ENCODE data around the gene CALN1.

CALN1 gene

GRCh38 chr7:72059925-72060324 is 352.2 kb downstream of the CALN1 start:
- no peak overlapping the region for H4K91ac ChIP-seq (ENCODE audit: low read length)
- H4K8ac ChIP-seq (ENCODE audit: low read length) = no peak overlapping the region
- WGBS = 32% methylated on average over 2 of the region's 3 CpGs
- no peaks in the 10 kb centered on the region for H3K79me1 ChIP-seq (replicated peaks; ENCODE audit: low read length, poor library complexity, severe bottlenecking)
- H3K4ac ChIP-seq (ENCODE audit: low read depth in 1 of 2, low read length in 2 of 2) = no peak overlapping the region
- H3K18ac ChIP-seq (ENCODE audit: low read depth in 1 of 2, low read length in 2 of 2) = no peak overlapping the region
- no peak overlapping the region for H2AK5ac ChIP-seq (ENCODE audit: low read length, severe bottlenecking)
- no peak overlapping the region for H2BK15ac ChIP-seq (ENCODE audit: low read depth, poor library complexity, severe bottlenecking)
- H3K4me2 ChIP-seq (ENCODE audit: low read length, poor library complexity, severe bottlenecking) = no peak overlapping the region
- H3K27ac ChIP-seq (ENCODE audit: low read length, poor library complexity, severe bottlenecking) = no peak overlapping the region
- H3K36me3 ChIP-seq (ENCODE audit: control insufficient read depth in 1 of 2, insufficient read depth in 2 of 2, low read depth in 1 of 2, low read length in 2 of 2) = no peaks in the 10 kb centered on the region
- no peak for DNase-seq
- no peak overlapping the region for H2AFZ ChIP-seq (ENCODE audit: low read depth, low read length)
- H3K14ac ChIP-seq (ENCODE audit: low read length in 2 of 2) = no peak overlapping the region
- no peak overlapping the region for H2BK120ac ChIP-seq (ENCODE audit: low read depth, low read length)
- peaks cover 3% of the 10 kb centered on the region for H3K9me3 ChIP-seq (ENCODE audit: control insufficient read depth, low read length)
- H3K27me3 ChIP-seq (ENCODE audit: control insufficient read depth in 1 of 2, insufficient read depth in 1 of 2, low read length in 2 of 2) = no peaks in the 10 kb centered on the region
- H3K23ac ChIP-seq (ENCODE audit: low read length in 2 of 2) = no peak overlapping the region
- H3K4me1 ChIP-seq (ENCODE audit: control insufficient read depth, insufficient read depth, low read depth, low read length) = no peaks in the 10 kb centered on the region
- H2BK5ac ChIP-seq (ENCODE audit: low read depth, low read length, poor library complexity, severe bottlenecking) = no peak overlapping the region
- no peak overlapping the region for H3K4me3 ChIP-seq (ENCODE audit: insufficient read depth in 1 of 2, low read depth in 1 of 2, low read length in 2 of 2)
- H3K9ac ChIP-seq (ENCODE audit: low read length) = no peak overlapping the region
- H2BK12ac ChIP-seq (ENCODE audit: low read length in 2 of 2) = no peak overlapping the region

GRCh38 chr7:72058579-72058978 is 353.6 kb downstream of the CALN1 start:
- 78% methylated on average over 7 of the region's 8 CpGs for WGBS
- Histone ChIP-seq H3K4me1 (ENCODE audit: control insufficient read depth, insufficient read depth, low read depth, low read length) (no peaks in the 10 kb centered on the region), H2BK15ac (ENCODE audit: low read depth, poor library complexity, severe bottlenecking) (no peak overlapping the region), H3K79me1 (replicated peaks; ENCODE audit: low read length, poor library complexity, severe bottlenecking) (no peaks in the 10 kb centered on the region), H2AFZ (ENCODE audit: low read depth, low read length) (no peak overlapping the region), H3K4ac (ENCODE audit: low read depth in 1 of 2, low read length in 2 of 2) (no peak overlapping the region), H3K27ac (ENCODE audit: low read length, poor library complexity, severe bottlenecking) (no peak overlapping the region), H3K23ac (ENCODE audit: low read length in 2 of 2) (no peak overlapping the region), H3K4me2 (ENCODE audit: low read length, poor library complexity, severe bottlenecking) (no peak overlapping the region), H4K91ac (ENCODE audit: low read length) (no peak overlapping the region), H3K9me3 (ENCODE audit: control insufficient read depth, low read length) (peaks cover 3% of the 10 kb centered on the region), H3K27me3 (ENCODE audit: control insufficient read depth in 1 of 2, insufficient read depth in 1 of 2, low read length in 2 of 2) (no peaks in the 10 kb centered on the region), H2BK12ac (ENCODE audit: low read length in 2 of 2) (no peak overlapping the region), H2AK5ac (ENCODE audit: low read length, severe bottlenecking) (no peak overlapping the region), H4K8ac (ENCODE audit: low read length) (no peak overlapping the region), H3K36me3 (ENCODE audit: control insufficient read depth in 1 of 2, insufficient read depth in 2 of 2, low read depth in 1 of 2, low read length in 2 of 2) (no peaks in the 10 kb centered on the region), H2BK120ac (ENCODE audit: low read depth, low read length) (no peak overlapping the region), H3K9ac (ENCODE audit: low read length) (no peak overlapping the region), H3K14ac (ENCODE audit: low read length in 2 of 2) (no peak overlapping the region), H2BK5ac (ENCODE audit: low read depth, low read length, poor library complexity, severe bottlenecking) (no peak overlapping the region), H3K4me3 (ENCODE audit: insufficient read depth in 1 of 2, low read depth in 1 of 2, low read length in 2 of 2) (no peak overlapping the region), H3K18ac (ENCODE audit: low read depth in 1 of 2, low read length in 2 of 2) (no peak overlapping the region)
- no peak for DNase-seq

GRCh38 chr7:72057796-72058195 is 354.3 kb downstream of the CALN1 start:
- H4K91ac ChIP-seq (ENCODE audit: low read length) = no peak overlapping the region
- no peaks in the 10 kb centered on the region for H3K27me3 ChIP-seq (ENCODE audit: control insufficient read depth in 1 of 2, insufficient read depth in 1 of 2, low read length in 2 of 2)
- H3K36me3 ChIP-seq (ENCODE audit: control insufficient read depth in 1 of 2, insufficient read depth in 2 of 2, low read depth in 1 of 2, low read length in 2 of 2) = no peaks in the 10 kb centered on the region
- H3K9ac ChIP-seq (ENCODE audit: low read length) = no peak overlapping the region
- H2AFZ ChIP-seq (ENCODE audit: low read depth, low read length) = no peak overlapping the region
- no peak overlapping the region for H4K8ac ChIP-seq (ENCODE audit: low read length)
- H3K18ac ChIP-seq (ENCODE audit: low read depth in 1 of 2, low read length in 2 of 2) = no peak overlapping the region
- H2BK15ac ChIP-seq (ENCODE audit: low read depth, poor library complexity, severe bottlenecking) = no peak overlapping the region
- peaks cover 3% of the 10 kb centered on the region for H3K9me3 ChIP-seq (ENCODE audit: control insufficient read depth, low read length)
- H3K4me2 ChIP-seq (ENCODE audit: low read length, poor library complexity, severe bottlenecking) = no peak overlapping the region
- 76% methylated on average over 11 of the region's 11 CpGs for WGBS
- H3K23ac ChIP-seq (ENCODE audit: low read length in 2 of 2) = no peak overlapping the region
- H3K4me1 ChIP-seq (ENCODE audit: control insufficient read depth, insufficient read depth, low read depth, low read length) = no peaks in the 10 kb centered on the region
- no peak for DNase-seq
- H3K4ac ChIP-seq (ENCODE audit: low read depth in 1 of 2, low read length in 2 of 2) = no peak overlapping the region
- no peak overlapping the region for H3K4me3 ChIP-seq (ENCODE audit: insufficient read depth in 1 of 2, low read depth in 1 of 2, low read length in 2 of 2)
- H2AK5ac ChIP-seq (ENCODE audit: low read length, severe bottlenecking) = no peak overlapping the region
- no peak overlapping the region for H3K14ac ChIP-seq (ENCODE audit: low read length in 2 of 2)
- H3K79me1 ChIP-seq (replicated peaks; ENCODE audit: low read length, poor library complexity, severe bottlenecking) = no peaks in the 10 kb centered on the region
- H2BK5ac ChIP-seq (ENCODE audit: low read depth, low read length, poor library complexity, severe bottlenecking) = no peak overlapping the region
- no peak overlapping the region for H3K27ac ChIP-seq (ENCODE audit: low read length, poor library complexity, severe bottlenecking)
- no peak overlapping the region for H2BK120ac ChIP-seq (ENCODE audit: low read depth, low read length)
- H2BK12ac ChIP-seq (ENCODE audit: low read length in 2 of 2) = no peak overlapping the region

GRCh38 chr7:72057231-72057630 is 354.9 kb downstream of the CALN1 start:
- no peak overlapping the region for H2BK120ac ChIP-seq (ENCODE audit: low read depth, low read length)
- no peaks in the 10 kb centered on the region for H3K4me1 ChIP-seq (ENCODE audit: control insufficient read depth, insufficient read depth, low read depth, low read length)
- no peak overlapping the region for H3K27ac ChIP-seq (ENCODE audit: low read length, poor library complexity, severe bottlenecking)
- no peak overlapping the region for H3K4me3 ChIP-seq (ENCODE audit: insufficient read depth in 1 of 2, low read depth in 1 of 2, low read length in 2 of 2)
- no peak overlapping the region for H3K23ac ChIP-seq (ENCODE audit: low read length in 2 of 2)
- no CpG with 5 or more reads among the region's 2 CpGs for WGBS
- H3K18ac ChIP-seq (ENCODE audit: low read depth in 1 of 2, low read length in 2 of 2) = no peak overlapping the region
- no peak overlapping the region for H3K14ac ChIP-seq (ENCODE audit: low read length in 2 of 2)
- no peaks in the 10 kb centered on the region for H3K79me1 ChIP-seq (replicated peaks; ENCODE audit: low read length, poor library complexity, severe bottlenecking)
- no peak for DNase-seq
- H2AK5ac ChIP-seq (ENCODE audit: low read length, severe bottlenecking) = no peak overlapping the region
- no peaks in the 10 kb centered on the region for H3K36me3 ChIP-seq (ENCODE audit: control insufficient read depth in 1 of 2, insufficient read depth in 2 of 2, low read depth in 1 of 2, low read length in 2 of 2)
- no peak overlapping the region for H4K91ac ChIP-seq (ENCODE audit: low read length)
- peaks cover 3% of the 10 kb centered on the region for H3K9me3 ChIP-seq (ENCODE audit: control insufficient read depth, low read length)
- H4K8ac ChIP-seq (ENCODE audit: low read length) = no peak overlapping the region
- no peaks in the 10 kb centered on the region for H3K27me3 ChIP-seq (ENCODE audit: control insufficient read depth in 1 of 2, insufficient read depth in 1 of 2, low read length in 2 of 2)
- H3K4me2 ChIP-seq (ENCODE audit: low read length, poor library complexity, severe bottlenecking) = no peak overlapping the region
- H2BK12ac ChIP-seq (ENCODE audit: low read length in 2 of 2) = no peak overlapping the region
- H3K4ac ChIP-seq (ENCODE audit: low read depth in 1 of 2, low read length in 2 of 2) = no peak overlapping the region
- no peak overlapping the region for H3K9ac ChIP-seq (ENCODE audit: low read length)
- no peak overlapping the region for H2BK15ac ChIP-seq (ENCODE audit: low read depth, poor library complexity, severe bottlenecking)
- no peak overlapping the region for H2AFZ ChIP-seq (ENCODE audit: low read depth, low read length)
- H2BK5ac ChIP-seq (ENCODE audit: low read depth, low read length, poor library complexity, severe bottlenecking) = no peak overlapping the region
